ENCODE results near the gene MRPS34. TPM values are rescaled to one million over a fixed set of nuclear protein-coding genes. Genes with fewer than 3 reads are reported as not detected.

The MRPS34 gene
- total and polyA plus RNA-seq, 3 experiments from 2014 or later = 155 to 176 (median 172) TPM

GRCh38 chr16:1754204-1754603 is 18.7 kb downstream of the MRPS34 start:
- POLR2A ChIA-PET = interaction anchor here (0.7 kb wide), 1 partner anchor 309 kb away, joined by 3 read pairs; no protein-coding TSS in a partner anchor

GRCh38 chr16:1752853-1753252 is 20.1 kb downstream of the MRPS34 start:
- CTCF ChIA-PET = interaction anchor here (1.6 kb wide), 1 partner anchor 30 kb away, joined by 3 read pairs; the partner anchor contains the start of genes NUBP2 and SPSB3
- H3K4me1 ChIP-seq (ENCODE audit: insufficient read depth, low read length) = peaks cover 10% of the 10 kb centered on the region
- Mint-ChIP-seq H3K9me3 (no peaks in the 10 kb centered on the region), H3K36me3 (peaks cover 0 to 64% (median 0%) of the 10 kb centered on the region in 3 donors), H3K27ac (no peak overlapping the region), H3K27me3 (no peaks in the 10 kb centered on the region), H3K4me3 (no peak overlapping the region), H3K4me1 (peaks cover 8 to 13% (median 10%) of the 10 kb centered on the region in 3 donors)
- peaks cover 22% of the 10 kb centered on the region for H3K36me3 ChIP-seq (ENCODE audit: insufficient read depth, low read length)
- no peak overlapping the region for H3K27ac ChIP-seq (ENCODE audit: low read depth, low read length)
- no peak overlapping the region for H3K4me3 ChIP-seq (ENCODE audit: low read length)
- POLR2A ChIA-PET = no interaction called here
- H3K9me3 ChIP-seq (ENCODE audit: low read length) = no peaks in the 10 kb centered on the region
- no peak for DNase-seq
- no peaks in the 10 kb centered on the region for H3K27me3 ChIP-seq (ENCODE audit: insufficient read depth, low read length, poor library complexity, severe bottlenecking)

More at GRCh38 chr16:1754204-1754603, 18.7 kb downstream of the MRPS34 start:
- Mint-ChIP-seq H3K27ac (no peak overlapping the region), H3K4me3 (no peak overlapping the region), H3K4me1 (peaks cover 8 to 14% (median 10%) of the 10 kb centered on the region in 3 donors), H3K27me3 (no peaks in the 10 kb centered on the region), H3K36me3 (peaks cover 0 to 58% (median 0%) of the 10 kb centered on the region in 3 donors), H3K9me3 (no peaks in the 10 kb centered on the region)
- CTCF ChIA-PET = no interaction called here
- Histone ChIP-seq H3K27me3 (ENCODE audit: insufficient read depth, low read length, poor library complexity, severe bottlenecking) (no peaks in the 10 kb centered on the region), H3K36me3 (ENCODE audit: insufficient read depth, low read length) (peaks cover 11% of the 10 kb centered on the region), H3K27ac (ENCODE audit: low read depth, low read length) (no peak overlapping the region), H3K4me1 (ENCODE audit: insufficient read depth, low read length) (peaks cover 10% of the 10 kb centered on the region), H3K9me3 (ENCODE audit: low read length) (no peaks in the 10 kb centered on the region), H3K4me3 (ENCODE audit: low read length) (no peak overlapping the region)
- DNase-seq = no peak

DNA sequence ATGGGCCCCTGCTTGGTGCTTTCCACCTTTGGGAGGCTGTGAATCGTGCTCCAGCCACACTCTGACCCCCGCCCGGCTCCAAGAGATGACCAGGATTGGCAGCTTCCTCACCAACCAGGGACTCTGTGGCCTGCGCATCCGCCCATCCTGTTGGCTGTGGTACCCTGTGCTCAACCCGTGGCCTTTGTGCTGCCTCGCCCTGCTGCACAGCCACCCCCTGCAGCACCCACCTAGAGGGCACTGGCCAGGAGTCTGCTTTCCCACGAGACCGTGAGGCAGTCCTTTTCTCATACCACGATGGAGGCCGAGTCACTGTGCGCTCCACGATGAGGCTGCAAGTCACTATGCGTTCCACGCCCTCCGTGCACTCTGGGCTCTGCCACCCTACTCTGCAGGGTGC is 21.0 kb downstream of the MRPS34 start:
- H3K4me3 ChIP-seq (ENCODE audit: low read length) = no peak overlapping the region
- Mint-ChIP-seq H3K27ac (peak overlapping the region in 1 of 8 donors; percentile 87), H3K9me3 (no peaks in the 10 kb centered on the region), H3K27me3 (no peaks in the 10 kb centered on the region), H3K36me3 (peaks cover 0 to 68% (median 0%) of the 10 kb centered on the region in 3 donors), H3K4me3 (no peak overlapping the region), H3K4me1 (peaks cover 4 to 6% (median 5%) of the 10 kb centered on the region in 3 donors)
- H3K36me3 ChIP-seq (ENCODE audit: insufficient read depth, low read length) = peaks cover 22% of the 10 kb centered on the region
- H3K9me3 ChIP-seq (ENCODE audit: low read length) = no peaks in the 10 kb centered on the region
- peaks cover 2% of the 10 kb centered on the region for H3K4me1 ChIP-seq (ENCODE audit: insufficient read depth, low read length)
- CTCF ChIA-PET = no interaction called here
- no peaks in the 10 kb centered on the region for H3K27me3 ChIP-seq (ENCODE audit: insufficient read depth, low read length, poor library complexity, severe bottlenecking)
- no peak overlapping the region for H3K27ac ChIP-seq (ENCODE audit: low read depth, low read length)
- POLR2A ChIA-PET = no interaction called here
- DNase-seq = no peak

DNA sequence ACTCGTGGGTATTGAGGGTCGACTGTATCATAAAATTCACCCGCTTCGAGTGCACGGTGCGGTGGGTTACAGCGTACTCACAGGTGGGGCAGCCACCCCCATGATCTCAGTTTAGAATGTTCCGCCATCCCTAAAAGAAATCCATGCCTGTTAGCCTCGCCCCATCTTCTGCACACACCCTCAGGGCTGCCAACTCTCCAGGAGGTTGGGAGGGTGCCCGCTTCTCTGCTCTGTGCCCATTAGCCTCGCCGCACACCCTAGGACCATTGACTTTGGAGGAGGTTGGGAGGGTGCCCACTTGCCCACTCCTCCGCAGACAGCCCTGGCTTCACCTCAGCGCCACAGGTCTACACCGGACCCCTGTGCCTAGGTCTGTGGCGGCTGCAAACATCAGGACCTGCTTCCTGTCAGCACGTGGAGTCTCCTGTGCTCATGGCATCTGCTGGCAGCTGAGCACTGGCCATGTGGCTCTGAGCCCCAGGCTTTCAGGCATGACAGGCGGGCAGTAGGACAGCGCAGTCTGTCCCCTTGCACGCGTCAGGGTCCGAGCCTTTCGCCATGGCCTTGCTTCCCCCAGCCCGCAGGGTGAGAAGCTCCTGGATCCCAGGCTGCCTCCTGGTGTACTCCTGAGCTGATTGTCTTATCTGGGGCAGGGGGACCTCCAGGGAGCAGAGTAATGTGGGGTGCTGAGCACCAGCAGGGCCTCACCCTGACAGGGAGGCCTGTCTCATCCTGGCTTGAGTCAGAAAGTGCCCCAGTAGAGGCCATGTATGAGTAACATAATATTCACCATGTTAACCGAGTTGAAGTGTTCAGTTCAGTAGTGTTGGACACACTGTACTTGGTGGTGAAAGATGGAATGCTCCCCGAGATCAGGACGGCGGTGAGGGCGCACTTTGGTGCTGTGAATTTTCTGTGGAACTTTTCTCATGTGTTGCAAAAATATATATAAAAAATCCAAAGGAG is 23.5 kb downstream of the MRPS34 start:
- POLR2A ChIA-PET = no interaction called here
- DNase-seq = no peak
- no peaks in the 10 kb centered on the region for H3K27me3 ChIP-seq (ENCODE audit: insufficient read depth, low read length, poor library complexity, severe bottlenecking)

GRCh38 chr16:1747934-1748333 is 25.0 kb downstream of the MRPS34 start:
- no peak overlapping the region for H3K4me3 ChIP-seq (ENCODE audit: low read length)
- no peaks in the 10 kb centered on the region for H3K9me3 ChIP-seq (ENCODE audit: low read length)
- Mint-ChIP-seq H3K4me1 (no peaks in the 10 kb centered on the region), H3K4me3 (no peak overlapping the region), H3K9me3 (no peaks in the 10 kb centered on the region), H3K27ac (no peak overlapping the region), H3K27me3 (no peaks in the 10 kb centered on the region), H3K36me3 (peaks cover 0 to 80% (median 4%) of the 10 kb centered on the region in 3 donors)
- H3K36me3 ChIP-seq (ENCODE audit: insufficient read depth, low read length) = peaks cover 22% of the 10 kb centered on the region
- ChIA-PET POLR2A (no interaction called here), CTCF (no interaction called here)
- DNase-seq = no peak
- H3K4me1 ChIP-seq (ENCODE audit: insufficient read depth, low read length) = no peaks in the 10 kb centered on the region
- H3K27ac ChIP-seq (ENCODE audit: low read depth, low read length) = no peak overlapping the region
- no peaks in the 10 kb centered on the region for H3K27me3 ChIP-seq (ENCODE audit: insufficient read depth, low read length, poor library complexity, severe bottlenecking)

More for the DNA sequence above, 23.5 kb downstream of the MRPS34 start:
- H3K9me3 Mint-ChIP-seq = no peaks in the 10 kb centered on the region
- H3K4me3 ChIP-seq (ENCODE audit: low read length) = no peak overlapping the region
- no peaks in the 10 kb centered on the region for H3K4me1 ChIP-seq (ENCODE audit: insufficient read depth, low read length)
- H3K9me3 ChIP-seq (ENCODE audit: low read length) = no peaks in the 10 kb centered on the region
- CTCF ChIA-PET = no interaction called here
- H3K36me3 ChIP-seq (ENCODE audit: insufficient read depth, low read length) = peaks cover 22% of the 10 kb centered on the region
- no peak overlapping the region for H3K4me3 Mint-ChIP-seq
- H3K27ac ChIP-seq (ENCODE audit: low read depth, low read length) = no peak overlapping the region
- H3K27ac Mint-ChIP-seq = no peak overlapping the region
- no peaks in the 10 kb centered on the region for H3K27me3 Mint-ChIP-seq
- H3K36me3 Mint-ChIP-seq = peaks cover 0 to 73% (median 4%) of the 10 kb centered on the region in 3 donors
- H3K4me1 Mint-ChIP-seq = no peaks in the 10 kb centered on the region

DNA sequence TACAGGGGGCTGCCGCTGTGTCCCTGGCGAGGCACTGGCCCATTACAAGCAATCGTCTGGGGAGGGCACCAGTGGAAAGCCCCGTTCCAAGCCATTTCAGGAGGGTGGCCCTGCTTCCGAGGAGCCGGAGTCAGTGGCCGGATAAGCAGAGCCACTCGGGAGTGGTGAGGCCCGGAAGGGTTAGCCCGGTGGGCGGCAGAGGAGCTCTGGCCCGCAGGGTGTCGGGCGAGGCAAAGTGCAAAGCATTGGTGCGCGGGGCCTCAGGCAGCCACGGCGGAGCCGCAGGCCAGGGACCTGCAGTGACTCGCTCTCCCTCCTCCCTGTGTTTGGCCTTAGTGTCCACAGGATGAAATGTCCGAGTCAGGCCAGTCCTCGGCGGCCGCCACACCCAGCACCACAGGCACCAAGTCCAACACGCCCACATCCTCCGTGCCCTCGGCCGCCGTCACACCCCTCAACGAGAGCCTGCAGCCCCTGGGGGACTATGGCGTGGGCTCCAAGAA is 26.2 kb downstream of the MRPS34 start:
- Mint-ChIP-seq H3K27me3 (no peaks in the 10 kb centered on the region), H3K4me3 (no peak overlapping the region), H3K4me1 (no peaks in the 10 kb centered on the region), H3K9me3 (no peaks in the 10 kb centered on the region), H3K27ac (no peak overlapping the region), H3K36me3 (peaks cover 0 to 70% (median 4%) of the 10 kb centered on the region in 3 donors)
- ChIA-PET POLR2A (no interaction called here), CTCF (no interaction called here)
- no peak for DNase-seq
- no peak overlapping the region for H3K27ac ChIP-seq (ENCODE audit: low read depth, low read length)
- peaks cover 16% of the 10 kb centered on the region for H3K36me3 ChIP-seq (ENCODE audit: insufficient read depth, low read length)
- no peak overlapping the region for H3K4me3 ChIP-seq (ENCODE audit: low read length)
- no peaks in the 10 kb centered on the region for H3K4me1 ChIP-seq (ENCODE audit: insufficient read depth, low read length)
- no peaks in the 10 kb centered on the region for H3K27me3 ChIP-seq (ENCODE audit: insufficient read depth, low read length, poor library complexity, severe bottlenecking)
- H3K9me3 ChIP-seq (ENCODE audit: low read length) = no peaks in the 10 kb centered on the region

- Mint-ChIP-seq H3K9me3 (no peaks in the 10 kb centered on the region), H3K36me3 (peaks cover 0 to 66% (median 4%) of the 10 kb centered on the region in 3 donors), H3K27me3 (no peaks in the 10 kb centered on the region), H3K4me3 (no peak overlapping the region), H3K4me1 (no peaks in the 10 kb centered on the region), H3K27ac (no peak overlapping the region)
- H3K27me3 ChIP-seq (ENCODE audit: insufficient read depth, low read length, poor library complexity, severe bottlenecking) = no peaks in the 10 kb centered on the region
- ChIA-PET CTCF (interaction anchor here (1.3 kb wide), 1 partner anchor 40 kb away, joined by 4 read pairs; no protein-coding TSS in a partner anchor), POLR2A (no interaction called here)
- peaks cover 16% of the 10 kb centered on the region for H3K36me3 ChIP-seq (ENCODE audit: insufficient read depth, low read length)
- no peak overlapping the region for H3K4me3 ChIP-seq (ENCODE audit: low read length)
- H3K4me1 ChIP-seq (ENCODE audit: insufficient read depth, low read length) = no peaks in the 10 kb centered on the region
- no peaks in the 10 kb centered on the region for H3K9me3 ChIP-seq (ENCODE audit: low read length)
- no peak overlapping the region for H3K27ac ChIP-seq (ENCODE audit: low read depth, low read length)
- no peak for DNase-seq
Observed at GRCh38 chr16:1745900-1746692, 26.8 kb downstream of the MRPS34 start.

All from CD8-positive, alpha-beta memory T cell (primary cell).